Calu3 (cell line): Measurements from ENCODE around the gene TCF4. TPM values are rescaled to one million over a fixed set of nuclear protein-coding genes. Genes with fewer than 3 reads are reported as not detected.

ENCODE experiments used
- BruUV-seq: library from RNA; stranded (reverse); fragments of 400-500 nt; replicated peaks from 2 replicates; lab custom pipeline; 2021; lab: Mats Ljungman, UMichigan
- CTCF ChIA-PET: fragments of 300-600 bp; sonication (Branson Sonifier 250); formaldehyde crosslinking; loops from one replicate; lab custom pipeline; 2022; ENCODE audit warnings: antibody characterized with exemption; lab: Charles Lee
- DNase-seq: peaks from one replicate; pipeline ENCODE4 v3.0.0; 2022
- H3K27ac Mint-ChIP-seq: one replicate; pipeline ENCODE4 v1.8.0; 2022; ENCODE audit warnings: mixed read lengths; ENCODE audit not compliant: unreplicated experiment
- H3K27me3 Mint-ChIP-seq: one replicate; pipeline ENCODE4 v1.8.0; 2022; ENCODE audit warnings: mixed read lengths; ENCODE audit not compliant: unreplicated experiment
- H3K36me3 Mint-ChIP-seq: one replicate; pipeline ENCODE4 v1.8.0; 2022; ENCODE audit warnings: mild to moderate bottlenecking, moderate library complexity, mixed read lengths; ENCODE audit not compliant: insufficient read depth, unreplicated experiment
- H3K4me1 Mint-ChIP-seq: one replicate; pipeline ENCODE4 v1.8.0; 2022; ENCODE audit warnings: mild to moderate bottlenecking, low read depth, mixed read lengths; ENCODE audit not compliant: unreplicated experiment
- H3K4me3 Mint-ChIP-seq: one replicate; pipeline ENCODE4 v1.8.0; 2022; ENCODE audit warnings: mild to moderate bottlenecking, low read depth, moderate library complexity, mixed read lengths; ENCODE audit not compliant: unreplicated experiment
- H3K9me3 Mint-ChIP-seq: one replicate; pipeline ENCODE4 v1.8.0; 2022; ENCODE audit warnings: low read depth, mixed read lengths; ENCODE audit not compliant: unreplicated experiment
- intact Hi-C: fragments of 100-400 bp; cut with micrococcal nuclease; formaldehyde crosslinking; loops from one replicate; pipeline ENCODE4 v1.10.0; 2022; ENCODE audit not compliant: unreplicated experiment
- microRNA-seq: library from miRNA; unstranded; fragments of <30 nt; microRNA quantifications from one replicate; pipeline ENCODE4 v1.2.0, GENCODE V29; 2022
- total RNA-seq: library from RNA; stranded (reverse); gene quantifications from 2 replicates; pipeline ENCODE4 v1.2.3, GENCODE V29; 2022
- TF ChIP-seq, protein P1 (sequence below): fragments of 200-600 bp; IDR thresholded peaks from one replicate; pipeline ENCODE4 v1.8.0; 2022; ENCODE audit warnings: antibody characterized with exemption; ENCODE audit not compliant: unreplicated experiment

TCF4 gene
- total RNA-seq, 1 experiment from 2014 or later, result 0.21 TPM

DNA sequence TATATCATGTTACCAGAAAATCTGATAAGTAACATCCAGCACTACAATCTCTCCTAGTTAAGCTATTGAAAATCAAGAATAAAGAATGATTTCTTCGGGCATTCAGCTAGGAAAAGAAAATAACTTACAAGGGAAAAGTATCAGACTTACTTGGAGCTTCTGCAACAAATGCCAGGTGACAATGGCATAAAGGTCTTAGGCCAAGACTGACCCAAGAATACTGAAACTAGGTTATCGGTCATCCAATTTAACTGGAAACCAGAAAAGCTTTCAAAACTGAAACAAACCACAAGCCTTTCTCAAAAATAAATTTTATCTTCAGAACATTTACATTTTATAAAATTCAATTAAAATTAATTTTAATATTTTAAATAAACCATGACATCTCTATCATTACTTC, 414.7 kb downstream of the TCF4 start:
- intact Hi-C loops, result no loop called here
- H3K36me3 Mint-ChIP-seq, result no peaks in the 10 kb centered on the region
- H3K4me1 Mint-ChIP-seq, result no peaks in the 10 kb centered on the region
- DNase-seq, result no peak
- no peak overlapping the region for H3K4me3 Mint-ChIP-seq
- TF ChIP-seq, protein P1, sequence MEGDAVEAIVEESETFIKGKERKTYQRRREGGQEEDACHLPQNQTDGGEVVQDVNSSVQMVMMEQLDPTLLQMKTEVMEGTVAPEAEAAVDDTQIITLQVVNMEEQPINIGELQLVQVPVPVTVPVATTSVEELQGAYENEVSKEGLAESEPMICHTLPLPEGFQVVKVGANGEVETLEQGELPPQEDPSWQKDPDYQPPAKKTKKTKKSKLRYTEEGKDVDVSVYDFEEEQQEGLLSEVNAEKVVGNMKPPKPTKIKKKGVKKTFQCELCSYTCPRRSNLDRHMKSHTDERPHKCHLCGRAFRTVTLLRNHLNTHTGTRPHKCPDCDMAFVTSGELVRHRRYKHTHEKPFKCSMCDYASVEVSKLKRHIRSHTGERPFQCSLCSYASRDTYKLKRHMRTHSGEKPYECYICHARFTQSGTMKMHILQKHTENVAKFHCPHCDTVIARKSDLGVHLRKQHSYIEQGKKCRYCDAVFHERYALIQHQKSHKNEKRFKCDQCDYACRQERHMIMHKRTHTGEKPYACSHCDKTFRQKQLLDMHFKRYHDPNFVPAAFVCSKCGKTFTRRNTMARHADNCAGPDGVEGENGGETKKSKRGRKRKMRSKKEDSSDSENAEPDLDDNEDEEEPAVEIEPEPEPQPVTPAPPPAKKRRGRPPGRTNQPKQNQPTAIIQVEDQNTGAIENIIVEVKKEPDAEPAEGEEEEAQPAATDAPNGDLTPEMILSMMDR, result no peak
- no peaks in the 10 kb centered on the region for H3K27me3 Mint-ChIP-seq
- H3K9me3 Mint-ChIP-seq, result peaks cover 7% of the 10 kb centered on the region
- no TSS peak for BruUV-seq
- CTCF ChIA-PET, result no interaction called here
- no peak overlapping the region for H3K27ac Mint-ChIP-seq

Small RNA genes within 50 kb of the gene (microRNA-seq; reads per million reads assigned to microRNA genes)
- not detected for gene MIR4529
